Diencephalon (tissue), 1 donor: Measurements from ENCODE around the gene SEC14L2. TPM values are rescaled to one million over a fixed set of nuclear protein-coding genes. Genes with fewer than 3 reads are reported as not detected.

Experiments
- small RNA-seq: library from RNA; depleted of rRNA; stranded (forward); fragments of <200 nt; gene quantifications from one replicate; pipeline ENCODE3, GENCODE V24; 2014
- total RNA-seq: library from RNA; depleted of rRNA; stranded (reverse); fragments of >200 nt; gene quantifications from one replicate; pipeline ENCODE4 v1.2.3, GENCODE V29; 2014

SEC14L2 gene
- 12.9 TPM for total RNA-seq

GRCh38 chr22:30396871-30397655 is at the start of gene SEC14L2:
Gene SEC14L2 (plus strand): TSS chr22:30397018. CDS start chr22:30397117, 99 bp downstream.

GRCh38 chr22:30356449-30357235 is 40.2 kb upstream of the SEC14L2 start, which contains the start of the genes CCDC157 and SF3A1:
Gene CCDC157 (plus strand): TSS chr22:30357007. CDS start chr22:30366001, 8,994 bp downstream.
Gene SF3A1 (minus strand): TSS chr22:30356894. CDS start chr22:30356792, 102 bp downstream.

GRCh38 chr22:30386960-30387827 is 9.6 kb upstream of the SEC14L2 start, which contains the start of gene RNF215:
Gene RNF215 (minus strand): TSS chr22:30387411. CDS start chr22:30387313, 98 bp downstream.

GRCh38 chr22:30425616-30426387 is 29.0 kb downstream of the SEC14L2 start, which contains the start of gene MTFP1:
Gene MTFP1 (plus strand): TSS chr22:30425768. CDS start chr22:30425880, 112 bp downstream.

GRCh38 chr22:30471616-30472318 is 74.9 kb downstream of the SEC14L2 start, which contains the start of gene SEC14L3:
Gene SEC14L3 (minus strand): TSS chr22:30472017. CDS start chr22:30471958, 59 bp downstream.

Small RNA genes lying within 50 kb of the gene (small RNA-seq; reads per million reads assigned to genes)
- gene AC004832.3 = not detected
- gene RNU6-564P = not detected

Other genes starting within 250 kb of the SEC14L2 start
- not detected for gene LIF, start 150.3 kb upstream of the SEC14L2 start, total RNA-seq
- gene OSM, start 130.2 kb upstream of the SEC14L2 start, total RNA-seq = 0.23 TPM
- gene CASTOR1, start 107.5 kb upstream of the SEC14L2 start, total RNA-seq = 2.5 TPM
- 11.1 TPM for gene TBC1D10A, start 70.1 kb upstream of the SEC14L2 start, total RNA-seq
- 21.9 TPM for gene SF3A1, start 40.1 kb upstream of the SEC14L2 start, total RNA-seq
- gene CCDC157, start 40.0 kb upstream of the SEC14L2 start, total RNA-seq = 9.9 TPM
- gene RNF215, start 9.6 kb upstream of the SEC14L2 start, total RNA-seq = 20.3 TPM
- gene MTFP1, start 28.8 kb downstream of the SEC14L2 start, total RNA-seq = 3.5 TPM
- gene SEC14L3, start 75.0 kb downstream of the SEC14L2 start, total RNA-seq = not detected
- gene SEC14L4, start 108.7 kb downstream of the SEC14L2 start, total RNA-seq = not detected
- 2.1 TPM for gene SEC14L6, start 149.7 kb downstream of the SEC14L2 start, total RNA-seq
- gene GAL3ST1, start 177.6 kb downstream of the SEC14L2 start, total RNA-seq = 6.0 TPM
- gene PES1, start 194.9 kb downstream of the SEC14L2 start, total RNA-seq = 38.8 TPM
- gene TCN2, start 210.2 kb downstream of the SEC14L2 start, total RNA-seq = 22.6 TPM
- 6.9 TPM for gene SLC35E4, start 238.8 kb downstream of the SEC14L2 start, total RNA-seq